GM23338 (cell line): ENCODE measurements around the gene ABAT. TPM values are rescaled to one million over a fixed set of nuclear protein-coding genes. Genes with fewer than 3 reads are reported as not detected.
A peak's percentile ranks its signal among the peaks of the same experiment; 100 is the strongest.

Experiments used
- ATAC-seq: fragments of 200-7000 bp; cut with Tn5 transposase; 3 replicates; pipeline ENCODE4 v1.9.1; 2020
- DNase-seq: peaks from one replicate; pipeline ENCODE4 v3.0.0-alpha.2; 2015; ENCODE audit warnings: low spot score
- H2AFZ ChIP-seq: fragments of 200-600 bp; sonication (generic); 2 replicates; pipeline ENCODE4 v1.8.0; 2016; ENCODE audit warnings: antibody characterized with exemption, mild to moderate bottlenecking, moderate library complexity
- H3F3A ChIP-seq: fragments of 200-600 bp; sonication (generic); replicated peaks from 2 replicates; pipeline ENCODE4 v1.8.0; 2017; ENCODE audit warnings: antibody characterized with exemption, mixed run types, low read depth
- H3K27ac ChIP-seq: fragments of 200-600 bp; sonication (generic); 2 replicates; pipeline ENCODE4 v1.6.1; 2016; ENCODE audit warnings: low read depth
- H3K27me3 ChIP-seq: fragments of 200-600 bp; sonication (generic); 2 replicates; pipeline ENCODE4 v1.8.0; 2016; ENCODE audit warnings: mild to moderate bottlenecking, mixed run types, moderate library complexity; ENCODE audit not compliant: insufficient read depth
- H3K36me3 ChIP-seq: fragments of 200-600 bp; sonication (generic); 2 replicates; pipeline ENCODE4 v1.8.0; 2016; ENCODE audit warnings: mild to moderate bottlenecking; ENCODE audit not compliant: insufficient read depth
- H3K4me1 ChIP-seq: fragments of 200-600 bp; sonication (generic); 2 replicates; pipeline ENCODE4 v1.8.0; 2016; ENCODE audit warnings: mild to moderate bottlenecking, moderate library complexity; ENCODE audit not compliant: insufficient read depth
- H3K4me2 ChIP-seq: fragments of 200-600 bp; sonication (generic); 2 replicates; pipeline ENCODE4 v1.7.1; 2017; ENCODE audit warnings: mixed run types
- H3K4me3 ChIP-seq: fragments of 200-600 bp; sonication (generic); 2 replicates; pipeline ENCODE4 v1.6.1; 2016; ENCODE audit warnings: mixed run types
- H3K79me2 ChIP-seq: fragments of 200-600 bp; sonication (generic); replicated peaks from 2 replicates; pipeline ENCODE4 v1.8.0; 2017; ENCODE audit warnings: mild to moderate bottlenecking; ENCODE audit not compliant: insufficient read depth
- H3K9me2 ChIP-seq: fragments of 200-600 bp; sonication (generic); 2 replicates; pipeline ENCODE4 v1.8.0; 2017; ENCODE audit not compliant: insufficient read depth
- H4K20me1 ChIP-seq: fragments of 200-600 bp; sonication (generic); replicated peaks from 2 replicates; pipeline ENCODE4 v1.8.0; 2017; ENCODE audit warnings: mild to moderate bottlenecking; ENCODE audit not compliant: insufficient read depth
- H3K27ac Mint-ChIP-seq: 2 replicates; pipeline ENCODE4 v1.8.0; 2020; ENCODE audit warnings: inconsistent platforms, mild to moderate bottlenecking, moderate library complexity, mixed read lengths
- H3K27me3 Mint-ChIP-seq: 3 replicates; pipeline ENCODE4 v1.8.0; 2022; ENCODE audit warnings: low read depth, mild to moderate bottlenecking, moderate library complexity, mixed read lengths, inconsistent platforms; ENCODE audit not compliant: insufficient read depth, poor library complexity
- H3K36me3 Mint-ChIP-seq: 3 replicates; pipeline ENCODE4 v1.8.0; 2021; ENCODE audit warnings: low read depth, mild to moderate bottlenecking, inconsistent platforms, moderate library complexity, mixed read lengths
- H3K4me1 Mint-ChIP-seq: 3 replicates; pipeline ENCODE4 v1.8.0; 2020; ENCODE audit warnings: mild to moderate bottlenecking, inconsistent platforms, mixed read lengths
- H3K4me3 Mint-ChIP-seq: 3 replicates; pipeline ENCODE4 v1.8.0; 2021; ENCODE audit warnings: moderate library complexity, mild to moderate bottlenecking, inconsistent platforms, mixed read lengths
- H3K9me3 Mint-ChIP-seq: 3 replicates; pipeline ENCODE4 v1.8.0; 2020; ENCODE audit warnings: moderate library complexity, mild to moderate bottlenecking, inconsistent platforms, mixed read lengths
- CTCF ChIP-seq, 2 experiments: fragments of 200-600 bp in 1 of 2; sonication (generic) in 1 of 2; conservative IDR thresholded peaks; 2 replicates each; pipeline versions ENCODE4 v1.5.1 to v1.6.1; 2016 to 2017; ENCODE audit warnings: antibody characterized with exemption in 2 of 2, low read depth in 2 of 2, mild to moderate bottlenecking in 2 of 2, moderate library complexity in 1 of 2
- ETS1 ChIP-seq: IDR thresholded peaks from 2 replicates; pipeline ENCODE4 v1.6.1; 2016; ENCODE audit warnings: antibody characterized with exemption
- EZH2 ChIP-seq: fragments of 200-600 bp; sonication (generic); IDR thresholded peaks from one replicate; pipeline ENCODE4 v1.8.0; 2017; ENCODE audit warnings: antibody characterized with exemption, mild to moderate bottlenecking, low read depth; ENCODE audit not compliant: unreplicated experiment
- EZH2phosphoT487 ChIP-seq: fragments of 200-600 bp; sonication (generic); IDR thresholded peaks from one replicate; pipeline ENCODE4 v1.8.1; 2018; ENCODE audit warnings: antibody characterized with exemption; ENCODE audit not compliant: unreplicated experiment
- NANOG ChIP-seq: IDR thresholded peaks from 2 replicates; pipeline ENCODE4 v1.6.1; 2016; ENCODE audit warnings: antibody characterized with exemption, borderline replicate concordance
- STAT1 ChIP-seq: IDR thresholded peaks from one replicate; pipeline ENCODE4 v1.6.1; 2016; ENCODE audit warnings: antibody characterized with exemption; ENCODE audit not compliant: unreplicated experiment
- ZNF114 ChIP-seq: fragments of 250-450 bp; sonication (Bioruptor Pico); IDR thresholded peaks from 2 replicates; pipeline ENCODE4 v1.5.0; 2020; ENCODE audit warnings: mild to moderate bottlenecking, moderate library complexity
- ZNF331 ChIP-seq: fragments of 250-450 bp; sonication (Bioruptor Pico); IDR thresholded peaks from 2 replicates; pipeline ENCODE4 v1.5.0; 2020; ENCODE audit warnings: low read depth, mild to moderate bottlenecking, moderate library complexity
- polyA plus RNA-seq: library from polyadenylated mRNA; unstranded; fragments of >200 nt; fragmentation: Nextera tagmentation; extraction: Ambion mirVana; gene quantifications from 2 replicates; pipeline ENCODE4 v1.2.1, GENCODE V29; 2016
- total RNA-seq: library from RNA; depleted of rRNA; stranded (reverse); fragments of >200 nt; shearing (Covaris generic); gene quantifications from 2 replicates; pipeline ENCODE4 v1.2.3, GENCODE V29; 2014

Gene ABAT
- total and polyA plus RNA-seq, 2 experiments from 2014 or later: 4.4 to 8.8 TPM

DNA sequence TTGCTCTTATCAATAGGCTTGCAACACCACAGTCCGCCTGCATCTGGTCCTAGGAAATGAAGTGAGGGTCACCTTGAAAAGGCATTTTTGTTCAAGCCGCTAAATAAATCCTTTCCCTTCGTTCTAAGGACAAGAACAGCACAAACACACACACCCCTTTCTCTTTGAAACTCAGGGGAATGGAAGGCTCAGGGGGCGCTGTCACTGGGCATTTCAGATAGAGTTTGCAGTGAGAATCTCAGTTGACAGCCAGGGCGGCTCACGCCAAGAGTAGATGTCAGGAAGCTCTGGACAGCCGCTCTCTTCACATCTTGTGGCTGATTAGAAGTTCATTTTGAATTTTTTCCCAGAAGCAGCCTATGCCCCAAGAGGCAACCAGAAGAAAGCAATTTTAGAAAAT lies 39.8 kb downstream of the ABAT start:
- Mint-ChIP-seq H3K27me3 (peaks cover 3% of the 10 kb centered on the region), H3K27ac (no peak overlapping the region), H3K9me3 (no peaks in the 10 kb centered on the region; the same call in 2 of the 3 replicates), H3K36me3 (no peaks in the 10 kb centered on the region), H3K4me3 (no peak overlapping the region), H3K4me1 (peaks cover 28% of the 10 kb centered on the region)
- H3K4me2 ChIP-seq: no peak overlapping the region
- no peaks in the 10 kb centered on the region for H3K79me2 ChIP-seq
- H2AFZ ChIP-seq: no peak overlapping the region
- H3K27me3 ChIP-seq: no peaks in the 10 kb centered on the region
- peaks cover 17% of the 10 kb centered on the region; the same call in 1 of the 2 replicates for H3K4me1 ChIP-seq
- TF ChIP-seq ETS1: no peak
- TF ChIP-seq NANOG: no peak
- no peak for TF ChIP-seq ZNF114 (CRISPR knock-in tag)
- no peak for TF ChIP-seq ZNF331
- TF ChIP-seq CTCF (conservative IDR thresholded peaks at IDR 0.05; ENCODE audit: low read depth in 2 of 2): peak; percentile 21 to 42; a peak in 2 of 4 replicates
- TF ChIP-seq EZH2phosphoT487: no peak
- no peaks in the 10 kb centered on the region for H3K36me3 ChIP-seq
- H3K27ac ChIP-seq: no peak overlapping the region
- DNase-seq (peak; percentile 33), ATAC-seq (no peak; the same call in 2 of the 3 replicates)
- H3K4me3 ChIP-seq: no peak overlapping the region
- H4K20me1 ChIP-seq: peaks cover 3% of the 10 kb centered on the region; the same call in 1 of the 2 replicates
- H3K9me2 ChIP-seq: no peaks in the 10 kb centered on the region
- H3F3A ChIP-seq: no peaks in the 10 kb centered on the region; the same call in 1 of the 2 replicates

DNA sequence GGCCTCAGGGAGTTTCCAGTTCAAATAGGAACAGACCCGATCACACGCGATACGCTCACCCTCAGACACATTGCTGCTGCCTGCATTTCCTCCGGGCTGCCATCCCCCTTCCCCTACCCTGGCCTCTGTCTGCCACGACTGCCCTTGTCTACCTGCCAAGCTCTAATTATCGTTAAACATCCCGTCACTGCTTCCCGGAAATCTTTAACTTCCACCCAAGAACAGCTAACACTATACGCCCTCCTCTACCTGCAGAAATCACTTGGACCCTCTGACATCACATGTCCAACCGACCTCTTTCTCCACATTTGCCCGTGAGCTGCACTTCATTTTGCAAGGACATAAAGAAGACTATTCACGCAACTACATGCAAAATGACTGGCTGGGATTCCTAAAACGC lies 40.4 kb downstream of the ABAT start:
- peaks cover 3% of the 10 kb centered on the region; the same call in 1 of the 2 replicates for H4K20me1 ChIP-seq
- peak; percentile 8 for DNase-seq

More for the DNA sequence above, 40.4 kb downstream of the ABAT start:
- no peaks in the 10 kb centered on the region for H3K27me3 ChIP-seq
- Mint-ChIP-seq H3K4me3 (no peak overlapping the region; the same call in 2 of the 3 replicates), H3K27ac (no peak overlapping the region), H3K36me3 (no peaks in the 10 kb centered on the region), H3K9me3 (no peaks in the 10 kb centered on the region; the same call in 2 of the 3 replicates), H3K4me1 (peaks cover 28% of the 10 kb centered on the region), H3K27me3 (peaks cover 3% of the 10 kb centered on the region)
- H3K79me2 ChIP-seq: no peaks in the 10 kb centered on the region
- TF ChIP-seq EZH2phosphoT487 (no peak), STAT1 (no peak), CTCF (conservative IDR thresholded peaks at IDR 0.05; ENCODE audit: low read depth in 2 of 2) (no peak), EZH2 (no peak), ZNF114 (CRISPR knock-in tag) (no peak)
- no peak overlapping the region for H2AFZ ChIP-seq
- ATAC-seq: no peak
- H3K9me2 ChIP-seq: no peaks in the 10 kb centered on the region
- H3F3A ChIP-seq: no peaks in the 10 kb centered on the region; the same call in 1 of the 2 replicates
- no peak overlapping the region for H3K4me3 ChIP-seq
- no peak overlapping the region for H3K27ac ChIP-seq
- no peaks in the 10 kb centered on the region for H3K36me3 ChIP-seq
- no peak overlapping the region for H3K4me2 ChIP-seq
- H3K4me1 ChIP-seq: peaks cover 17% of the 10 kb centered on the region; the same call in 1 of the 2 replicates
